ENCODE measurements around the gene TLE1.

DNA sequence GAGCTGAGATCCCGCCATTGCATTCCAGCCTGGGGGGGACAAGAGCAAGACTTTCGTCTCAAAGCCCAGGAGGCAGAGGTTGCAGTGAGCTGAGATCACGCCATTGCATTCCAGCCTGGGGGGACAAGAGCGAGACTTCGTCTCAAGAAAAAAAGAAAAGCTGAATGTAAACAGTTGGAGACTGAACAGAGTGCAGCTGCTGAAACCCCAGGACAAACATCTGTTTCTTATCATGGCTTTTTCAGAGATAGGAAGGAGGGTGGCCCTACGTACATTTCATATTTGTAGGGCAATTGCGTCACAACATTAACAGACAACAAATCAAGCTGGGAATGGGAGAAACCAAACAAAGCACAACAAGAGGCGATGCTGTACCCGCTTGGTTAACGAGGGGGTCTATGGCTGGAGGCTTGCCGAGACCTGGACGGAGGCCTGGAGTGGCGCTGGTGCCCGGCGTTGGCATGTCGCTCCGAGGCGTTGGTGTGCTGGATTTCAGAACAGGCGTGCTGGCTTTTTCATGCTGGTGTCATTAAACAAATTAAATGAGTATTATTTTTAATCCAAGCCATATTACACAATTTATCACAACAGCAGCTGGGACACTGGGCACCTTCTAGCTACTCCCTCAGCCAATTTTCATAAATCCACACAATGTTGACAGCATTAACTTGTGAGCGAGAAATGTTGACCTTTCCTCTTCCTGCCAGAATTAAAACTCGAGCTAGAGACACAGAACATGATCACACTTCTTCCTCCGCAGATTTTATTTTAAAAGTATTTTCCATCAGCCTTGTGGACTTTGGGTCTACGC is 76.1 kb downstream of the TLE1 start:
- TF ChIP-seq, protein P1, sequence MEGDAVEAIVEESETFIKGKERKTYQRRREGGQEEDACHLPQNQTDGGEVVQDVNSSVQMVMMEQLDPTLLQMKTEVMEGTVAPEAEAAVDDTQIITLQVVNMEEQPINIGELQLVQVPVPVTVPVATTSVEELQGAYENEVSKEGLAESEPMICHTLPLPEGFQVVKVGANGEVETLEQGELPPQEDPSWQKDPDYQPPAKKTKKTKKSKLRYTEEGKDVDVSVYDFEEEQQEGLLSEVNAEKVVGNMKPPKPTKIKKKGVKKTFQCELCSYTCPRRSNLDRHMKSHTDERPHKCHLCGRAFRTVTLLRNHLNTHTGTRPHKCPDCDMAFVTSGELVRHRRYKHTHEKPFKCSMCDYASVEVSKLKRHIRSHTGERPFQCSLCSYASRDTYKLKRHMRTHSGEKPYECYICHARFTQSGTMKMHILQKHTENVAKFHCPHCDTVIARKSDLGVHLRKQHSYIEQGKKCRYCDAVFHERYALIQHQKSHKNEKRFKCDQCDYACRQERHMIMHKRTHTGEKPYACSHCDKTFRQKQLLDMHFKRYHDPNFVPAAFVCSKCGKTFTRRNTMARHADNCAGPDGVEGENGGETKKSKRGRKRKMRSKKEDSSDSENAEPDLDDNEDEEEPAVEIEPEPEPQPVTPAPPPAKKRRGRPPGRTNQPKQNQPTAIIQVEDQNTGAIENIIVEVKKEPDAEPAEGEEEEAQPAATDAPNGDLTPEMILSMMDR (conservative IDR thresholded peaks at IDR 0.05): no peak
- TF ChIP-seq ZFX (IDR thresholded peaks at IDR 0.05): no peak
